H1 (cell line): Measurements from ENCODE around the gene CADM2. TPM values are rescaled to one million over a fixed set of nuclear protein-coding genes. Genes with fewer than 3 reads are reported as not detected.

ENCODE experiments used
- CTCF ChIA-PET: fragments of 300-600 bp; sonication (Branson Sonifier 250); formaldehyde crosslinking; loops from one replicate; lab custom pipeline; 2021; ENCODE audit not compliant: partially characterized antibody; lab: Charles Lee
- POLR2A ChIA-PET: fragments of 300-600 bp; sonication (Branson Sonifier 250); formaldehyde crosslinking; loops from one replicate; lab custom pipeline; 2021; ENCODE audit warnings: inconsistent platforms; ENCODE audit not compliant: partially characterized antibody; lab: Charles Lee
- DNase-seq, 2 experiments: peaks; one replicate each; pipeline versions ENCODE4 v3.0.0 to v3.0.0-alpha.2; 2010 to 2022; ENCODE audit warnings: low spot score in 2 of 2, low read depth in 1 of 2, mixed read lengths in 1 of 2
- FAIRE-seq: peaks from 2 replicates; lab custom pipeline; 2011; peaks lifted over from hg19 to GRCh38; lab: Jason Lieb, UNC
- H2AFZ ChIP-seq: 2 replicates; pipeline ENCODE4 v1.8.1; 2012; ENCODE audit warnings: low read length, inconsistent platforms
- H2AK5ac ChIP-seq: 2 replicates; pipeline ENCODE4 v1.6.1; 2013; ENCODE audit warnings: low read depth, low read length
- H2BK120ac ChIP-seq: replicated peaks from 2 replicates; pipeline ENCODE3; 2013; ENCODE audit warnings: low read depth, low read length, inconsistent platforms
- H2BK12ac ChIP-seq: 2 replicates; pipeline ENCODE4 v1.6.1; 2013; ENCODE audit warnings: low read depth, low read length
- H2BK15ac ChIP-seq: 2 replicates; pipeline ENCODE4 v1.6.1; 2013; ENCODE audit warnings: low read length
- H2BK20ac ChIP-seq: 2 replicates; pipeline ENCODE4 v1.6.1; 2013; ENCODE audit warnings: low read length
- H2BK5ac ChIP-seq: 2 replicates; pipeline ENCODE4 v1.6.1; 2013; ENCODE audit warnings: low read depth, low read length
- H3K14ac ChIP-seq: 2 replicates; pipeline ENCODE4 v1.6.1; 2013; ENCODE audit warnings: inconsistent platforms; ENCODE audit not compliant: insufficient read length
- H3K18ac ChIP-seq: 2 replicates; pipeline ENCODE4 v1.6.1; 2013; ENCODE audit warnings: low read length; ENCODE audit errors: extremely low read depth
- H3K23ac ChIP-seq: 2 replicates; pipeline ENCODE4 v1.6.1; 2013; ENCODE audit warnings: inconsistent platforms; ENCODE audit not compliant: insufficient read length
- H3K23me2 ChIP-seq: 2 replicates; pipeline ENCODE4 v1.6.1; 2013; ENCODE audit warnings: low read depth, low read length
- H3K27ac ChIP-seq: 2 replicates; pipeline ENCODE4 v1.6.1; 2011; ENCODE audit warnings: low read depth, low read length, inconsistent platforms
- H3K27me3 ChIP-seq, 4 experiments: replicated peaks in 1 of 4; 1 replicate in 1 of 4; 2 replicates in 3 of 4; pipeline versions ENCODE4 v1.6.1 to v1.8.1; 2011 to 2013; ENCODE audit warnings: low read length in 3 of 4, mild to moderate bottlenecking in 3 of 4, inconsistent platforms in 2 of 4, mixed read lengths in 2 of 4, moderate library complexity in 1 of 4; ENCODE audit not compliant: control insufficient read depth in 3 of 4, insufficient read depth in 3 of 4; ENCODE audit errors: extremely low read depth in 1 of 4
- H3K36me3 ChIP-seq, 4 experiments: 2 replicates each; pipeline versions ENCODE4 v1.6.1 to v1.8.1; 2011 to 2013; ENCODE audit warnings: mild to moderate bottlenecking in 4 of 4, low read length in 3 of 4, moderate library complexity in 2 of 4, control low read depth in 1 of 4, inconsistent platforms in 1 of 4; ENCODE audit not compliant: insufficient read depth in 4 of 4, control insufficient read depth in 2 of 4
- H3K4ac ChIP-seq: replicated peaks from 2 replicates; pipeline ENCODE3; 2013; ENCODE audit warnings: low read length, low read depth, mixed read lengths, inconsistent platforms; ENCODE audit not compliant: insufficient read length
- H3K4me1 ChIP-seq, 4 experiments: replicated peaks in 1 of 4; 1 replicate in 1 of 4; 2 replicates in 3 of 4; pipeline versions ENCODE4 v1.6.1 to v1.8.1; 2011 to 2013; ENCODE audit warnings: low read length in 3 of 4, inconsistent platforms in 2 of 4, mixed read lengths in 1 of 4; ENCODE audit not compliant: insufficient read depth in 4 of 4, control insufficient read depth in 3 of 4
- H3K4me2 ChIP-seq, 2 experiments: 2 replicates each; pipeline versions ENCODE4 v1.6.1 to v1.8.1; 2011 to 2013; ENCODE audit warnings: low read depth in 2 of 2, low read length in 2 of 2, control low read depth in 1 of 2, inconsistent platforms in 1 of 2, mild to moderate bottlenecking in 1 of 2; ENCODE audit not compliant: insufficient read depth in 1 of 2
- H3K4me3 ChIP-seq, 4 experiments: fragments of 200-600, 300-600 bp in 1 of 4; sonication (generic), shearing (Covaris generic), sonication (Bioruptor Twin) in 1 of 4; 2 replicates each; pipeline versions ENCODE4 v1.5.1 to v1.8.1; 2011 to 2016; ENCODE audit warnings: low read length in 4 of 4, low read depth in 3 of 4, control low read depth in 2 of 4, inconsistent platforms in 2 of 4, mild to moderate bottlenecking in 2 of 4, mixed read lengths in 1 of 4, moderate library complexity in 1 of 4; ENCODE audit not compliant: insufficient read depth in 2 of 4; ENCODE audit errors: extremely low read depth in 1 of 4
- H3K56ac ChIP-seq: replicated peaks from 2 replicates; pipeline ENCODE3; 2013; ENCODE audit warnings: low read depth, mild to moderate bottlenecking, mixed read lengths, low read length, inconsistent platforms; ENCODE audit not compliant: insufficient read length
- H3K79me1 ChIP-seq: 2 replicates; pipeline ENCODE4 v1.6.1; 2013; ENCODE audit warnings: low read depth, low read length, control low read depth
- H3K79me2 ChIP-seq, 2 experiments: 2 replicates each; pipeline versions ENCODE4 v1.6.1 to v1.8.1; 2012 to 2013; ENCODE audit warnings: low read length in 2 of 2, mild to moderate bottlenecking in 2 of 2, inconsistent platforms in 1 of 2; ENCODE audit not compliant: insufficient read depth in 2 of 2, control insufficient read depth in 1 of 2
- H3K9ac ChIP-seq, 4 experiments: replicated peaks in 1 of 4; 1 replicate in 1 of 4; 2 replicates in 3 of 4; pipeline versions ENCODE4 v1.6.1 to v1.8.1; 2011 to 2013; ENCODE audit warnings: low read depth in 3 of 4, low read length in 3 of 4, control low read depth in 2 of 4, mild to moderate bottlenecking in 2 of 4, moderate library complexity in 2 of 4, inconsistent platforms in 1 of 4; ENCODE audit errors: extremely low read depth in 1 of 4
- H3K9me3 ChIP-seq, 2 experiments: 2 replicates each; pipeline versions ENCODE4 v1.6.1 to v1.8.1; 2012 to 2013; ENCODE audit warnings: mild to moderate bottlenecking in 2 of 2, moderate library complexity in 2 of 2, control low read depth in 1 of 2, inconsistent platforms in 1 of 2, low read depth in 1 of 2, low read length in 1 of 2, mixed read lengths in 1 of 2; ENCODE audit not compliant: insufficient read depth in 2 of 2
- H4K20me1 ChIP-seq, 2 experiments: replicated peaks in 1 of 2; 2 replicates each; pipeline versions ENCODE3 to v1.8.1; 2011 to 2013; ENCODE audit warnings: inconsistent platforms in 2 of 2, low read length in 2 of 2, mild to moderate bottlenecking in 1 of 2; ENCODE audit not compliant: insufficient read depth in 2 of 2, control insufficient read depth in 1 of 2
- H4K5ac ChIP-seq: 2 replicates; pipeline ENCODE4 v1.6.1; 2013; ENCODE audit warnings: low read length, low read depth, mixed read lengths, inconsistent platforms; ENCODE audit not compliant: insufficient read length
- H4K8ac ChIP-seq: 2 replicates; pipeline ENCODE4 v1.8.0; 2013; ENCODE audit warnings: mild to moderate bottlenecking, moderate library complexity, low read length, inconsistent platforms; ENCODE audit not compliant: insufficient read depth; ENCODE audit errors: extremely low read depth
- H4K91ac ChIP-seq: replicated peaks from 2 replicates; pipeline ENCODE3; 2013; ENCODE audit warnings: low read length, mixed read lengths, inconsistent platforms; ENCODE audit not compliant: insufficient read length
- HDAC2 ChIP-seq, 2 experiments: fragments of 300-600 bp in 1 of 2; sonication (generic) in 1 of 2; IDR thresholded peaks; 2 replicates each; pipeline ENCODE4 v1.6.1; 2011 to 2012; ENCODE audit warnings: low read depth in 2 of 2, low read length in 2 of 2, mild to moderate bottlenecking in 2 of 2, moderate library complexity in 2 of 2, borderline replicate concordance in 1 of 2, inconsistent platforms in 1 of 2
- JUN ChIP-seq: IDR thresholded peaks from 2 replicates; pipeline ENCODE4 v1.6.1; 2011; ENCODE audit warnings: low read depth, mild to moderate bottlenecking, improper control_type of control experiment, low read length
- KDM4A ChIP-seq: IDR thresholded peaks from one replicate; pipeline ENCODE4 v1.7.1; 2012; ENCODE audit warnings: low read depth, mild to moderate bottlenecking, moderate library complexity, low read length, inconsistent platforms; ENCODE audit not compliant: severe bottlenecking
- NRF1 ChIP-seq: IDR thresholded peaks from 2 replicates; pipeline ENCODE4 v1.6.1; 2011; ENCODE audit warnings: mild to moderate bottlenecking, low read depth, low read length, improper control_type of control experiment
- POLR2AphosphoS5 ChIP-seq: IDR thresholded peaks from 2 replicates; pipeline ENCODE4 v1.6.1; 2011; ENCODE audit warnings: low read depth, low read length
- RBBP5 ChIP-seq: IDR thresholded peaks from 2 replicates; pipeline ENCODE4 v1.7.1; 2012; ENCODE audit warnings: low read depth, mild to moderate bottlenecking, inconsistent platforms, low read length, moderate library complexity, borderline replicate concordance
- RXRA ChIP-seq: IDR thresholded peaks from 2 replicates; pipeline ENCODE4 v1.6.1; 2011; ENCODE audit warnings: low read depth, mild to moderate bottlenecking, low read length, moderate library complexity; ENCODE audit not compliant: insufficient read depth
- SIN3A ChIP-seq, 2 experiments: IDR thresholded peaks in 1 of 2; conservative IDR thresholded peaks in 1 of 2; 2 replicates each; pipeline ENCODE4 v1.6.1; 2011 to 2012; ENCODE audit warnings: low read length in 2 of 2, improper control_type of control experiment in 1 of 2, low read depth in 1 of 2, mild to moderate bottlenecking in 1 of 2
- SRF ChIP-seq: IDR thresholded peaks from 2 replicates; pipeline ENCODE4 v1.6.1; 2011; ENCODE audit warnings: mild to moderate bottlenecking, low read depth, low read length, moderate library complexity
- SUZ12 ChIP-seq: fragments of 200-600 bp; sonication (generic); IDR thresholded peaks from 2 replicates; pipeline ENCODE4 v1.6.1; 2012; ENCODE audit warnings: mild to moderate bottlenecking, inconsistent platforms, low read length, moderate library complexity, mixed read lengths
- TBP ChIP-seq: IDR thresholded peaks from 2 replicates; pipeline ENCODE4 v1.6.1; 2011; ENCODE audit warnings: low read depth, low read length, improper control_type of control experiment
- WGBS, 2 experiments: shearing (Covaris generic) in 1 of 2; methylation state at CpG; one replicate each; pipeline versions ENCODE4 v1.1.6 to v1.1.7; 2013 to 2015; ENCODE audit warnings: low lambda C conversion rate in 2 of 2, mixed read lengths in 2 of 2, inconsistent platforms in 1 of 2, low coverage in 1 of 2, missing lambda C conversion rate in 1 of 2; ENCODE audit not compliant: insufficient replicate concordance in 2 of 2, insufficient coverage in 1 of 2, insufficient read length in 1 of 2; ENCODE audit errors: extremely low coverage in 1 of 2, missing lambda C conversion rate in 1 of 2; 5-methylcytosine and 5-hydroxymethylcytosine counted together
- polyA plus RNA-seq, 7 experiments: library from polyadenylated mRNA; depleted of rRNA in 3 of 7; stranded (reverse) in 5 of 7; unstranded in 2 of 7; fragments of >200 nt in 5 of 7; fragments of 200-250 nt in 2 of 7; gene quantifications; 1 replicate in 5 of 7; 2 replicates in 1 of 7; 4 replicates in 1 of 7; pipeline versions ENCODE4 v1.2.1 to v1.2.3, GENCODE V29; 2011 to 2013; ENCODE audit warnings: missing spikeins in 2 of 7, mixed read lengths in 2 of 7
- total RNA-seq: library from RNA; stranded (reverse); fragmentation: NEBNext Ultra II Directional; extraction: Animal tissue kit (Norgen Biotek cat#: 25700); gene quantifications from 2 replicates; pipeline ENCODE4 v1.2.1, GENCODE V29; 2021

CADM2 gene
- total and polyA plus RNA-seq, 2 of the 8 experiments (the other 6 are each of a cell fraction or from before 2014, with no cell fraction given), result 14.9 to 20.9 TPM

DNA sequence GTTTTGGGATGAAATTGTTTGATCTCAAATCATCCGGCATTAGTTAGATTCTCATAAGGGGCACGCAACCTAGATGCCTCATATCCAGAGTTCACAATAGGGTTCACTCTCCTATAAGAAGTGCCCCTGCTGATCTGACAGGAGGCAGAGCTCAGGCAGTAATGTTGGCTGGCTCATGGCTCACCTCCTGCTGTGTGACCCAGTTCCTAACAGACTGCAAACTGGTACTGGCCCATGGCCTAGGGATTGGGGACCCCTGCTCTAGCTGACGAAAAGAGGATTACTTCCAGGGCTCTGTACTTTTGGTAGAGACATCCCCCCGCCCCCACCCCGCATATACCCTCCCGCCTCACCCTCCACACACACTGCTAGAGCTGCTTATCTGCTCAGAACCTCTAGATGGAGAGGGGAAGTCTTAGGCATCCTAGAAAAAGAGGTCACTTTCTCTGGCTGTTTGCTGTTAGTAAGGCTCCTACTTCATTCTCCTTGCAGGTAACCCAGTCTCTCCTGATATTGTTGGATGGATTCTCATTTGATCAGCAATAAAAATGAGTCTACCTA, 923.1 kb downstream of the CADM2 start:
- no peak overlapping the region for H3K4me3 ChIP-seq
- H3K23me2 ChIP-seq, result no peaks in the 10 kb centered on the region
- no peak overlapping the region for H3K18ac ChIP-seq
- WGBS, 2 experiments, result 88% methylated on average over 6 of the region's 6 CpGs; no CpG with 5 or more reads in 1 of the 2 experiments
- no peak overlapping the region for H3K4ac ChIP-seq
- no peak overlapping the region for H3K23ac ChIP-seq
- H2BK15ac ChIP-seq, result no peak overlapping the region
- no peak overlapping the region for H3K9ac ChIP-seq
- no peak overlapping the region for H2BK12ac ChIP-seq
- H3K4me2 ChIP-seq, result no peak overlapping the region
- H3K27ac ChIP-seq, result no peak overlapping the region
- H4K91ac ChIP-seq, result no peak overlapping the region
- no peak overlapping the region for H2AK5ac ChIP-seq
- H3K79me1 ChIP-seq, result no peaks in the 10 kb centered on the region
- DNase-seq, result no peak
- H3K79me2 ChIP-seq, result no peaks in the 10 kb centered on the region
- no peaks in the 10 kb centered on the region for H3K9me3 ChIP-seq
- no peak overlapping the region for H2BK5ac ChIP-seq
- no peak overlapping the region for H2BK120ac ChIP-seq
- no peak overlapping the region for H4K5ac ChIP-seq
- ChIA-PET POLR2A (no interaction called here), CTCF (interaction anchor here (0.6 to 1.5 kb wide), 5 partner anchors 9 to 383 kb away, joined by 3 read pairs; no protein-coding TSS in a partner anchor)
- no peaks in the 10 kb centered on the region for H3K36me3 ChIP-seq
- no peaks in the 10 kb centered on the region for H4K20me1 ChIP-seq
- H2BK20ac ChIP-seq, result no peak overlapping the region
- H3K27me3 ChIP-seq, result no peaks in the 10 kb centered on the region
- no peak for FAIRE-seq
- no peak overlapping the region for H4K8ac ChIP-seq
- H3K56ac ChIP-seq, result no peak overlapping the region
- no peak overlapping the region for H3K14ac ChIP-seq
- H2AFZ ChIP-seq, result no peak overlapping the region
- peaks cover 0 to 4% (median 0%) of the 10 kb centered on the region in 4 experiments; a peak in 1 of 7 replicates for H3K4me1 ChIP-seq
- TF ChIP-seq RBBP5 (no peak), SUZ12 (no peak), JUN (no peak), RXRA (no peak), TBP (no peak), POLR2AphosphoS5 (no peak), HDAC2 (IDR thresholded peaks at IDR 0.05; ENCODE audit: borderline replicate concordance in 1 of 2, low read depth in 2 of 2, low read length in 2 of 2) (no peak), NRF1 (no peak), SRF (no peak), KDM4A (no peak), SIN3A (conservative IDR thresholded peaks at IDR 0.05 in 1 of 2, IDR thresholded peaks at IDR 0.05 in 1 of 2; ENCODE audit: low read depth in 1 of 2, low read length in 2 of 2) (no peak)
